ENCODE data around the gene CCR7.

The CCR7 gene

DNA sequence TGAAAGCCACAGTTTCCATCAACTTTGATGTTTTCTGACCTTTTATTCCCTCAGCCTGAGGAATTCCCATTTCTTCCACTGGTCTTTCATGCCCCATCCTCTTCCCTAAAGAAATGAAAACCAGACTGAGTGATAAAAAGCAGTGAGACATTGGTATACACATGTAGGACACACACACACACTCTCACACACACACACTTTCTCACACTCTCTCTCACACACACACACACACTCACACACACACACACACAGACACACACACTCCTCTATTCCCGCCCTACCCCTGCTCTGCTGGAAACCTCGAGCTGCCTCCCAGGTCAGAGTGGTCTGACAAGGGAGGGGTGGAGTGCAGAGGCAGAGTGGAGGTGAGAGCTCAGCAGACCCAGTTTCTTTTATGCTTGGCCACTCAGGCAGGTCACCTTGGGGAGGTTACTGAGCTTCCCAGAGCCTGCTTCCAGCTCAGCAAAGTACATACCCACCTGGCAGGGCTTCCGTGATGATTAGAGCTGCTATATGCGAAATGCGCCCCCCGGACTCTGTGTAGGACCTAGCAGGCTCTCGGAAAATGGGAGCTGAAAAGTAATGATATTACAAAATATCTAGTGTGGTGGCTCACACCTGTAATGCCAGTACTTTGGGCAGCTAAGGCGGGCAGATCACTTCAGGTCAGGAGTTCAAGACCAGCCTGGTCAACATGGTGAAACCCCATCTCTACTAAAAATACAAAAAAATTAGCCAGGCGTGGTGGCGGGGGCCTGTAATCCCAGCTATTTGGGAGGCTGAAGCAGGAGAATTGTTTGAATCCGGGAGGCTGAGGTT, 30.7 kb downstream of the CCR7 start:
- DNase-seq (ENCODE audit: low read depth) = no peak
- in situ Hi-C loops (cut with HindIII; ENCODE audit: low sequenced_read_pairs) = loop anchor here (5.0 kb wide), 2 partner anchors 72 to 97 kb away; no protein-coding TSS in a partner anchor
- TF ChIP-seq, protein P1, sequence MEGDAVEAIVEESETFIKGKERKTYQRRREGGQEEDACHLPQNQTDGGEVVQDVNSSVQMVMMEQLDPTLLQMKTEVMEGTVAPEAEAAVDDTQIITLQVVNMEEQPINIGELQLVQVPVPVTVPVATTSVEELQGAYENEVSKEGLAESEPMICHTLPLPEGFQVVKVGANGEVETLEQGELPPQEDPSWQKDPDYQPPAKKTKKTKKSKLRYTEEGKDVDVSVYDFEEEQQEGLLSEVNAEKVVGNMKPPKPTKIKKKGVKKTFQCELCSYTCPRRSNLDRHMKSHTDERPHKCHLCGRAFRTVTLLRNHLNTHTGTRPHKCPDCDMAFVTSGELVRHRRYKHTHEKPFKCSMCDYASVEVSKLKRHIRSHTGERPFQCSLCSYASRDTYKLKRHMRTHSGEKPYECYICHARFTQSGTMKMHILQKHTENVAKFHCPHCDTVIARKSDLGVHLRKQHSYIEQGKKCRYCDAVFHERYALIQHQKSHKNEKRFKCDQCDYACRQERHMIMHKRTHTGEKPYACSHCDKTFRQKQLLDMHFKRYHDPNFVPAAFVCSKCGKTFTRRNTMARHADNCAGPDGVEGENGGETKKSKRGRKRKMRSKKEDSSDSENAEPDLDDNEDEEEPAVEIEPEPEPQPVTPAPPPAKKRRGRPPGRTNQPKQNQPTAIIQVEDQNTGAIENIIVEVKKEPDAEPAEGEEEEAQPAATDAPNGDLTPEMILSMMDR (IDR thresholded peaks at IDR 0.05; ENCODE audit: low read depth, low read length, missing control alignments) = no peak
- no peak overlapping the region for H3K4me3 ChIP-seq (ENCODE audit: low read depth, low read length)

DNA sequence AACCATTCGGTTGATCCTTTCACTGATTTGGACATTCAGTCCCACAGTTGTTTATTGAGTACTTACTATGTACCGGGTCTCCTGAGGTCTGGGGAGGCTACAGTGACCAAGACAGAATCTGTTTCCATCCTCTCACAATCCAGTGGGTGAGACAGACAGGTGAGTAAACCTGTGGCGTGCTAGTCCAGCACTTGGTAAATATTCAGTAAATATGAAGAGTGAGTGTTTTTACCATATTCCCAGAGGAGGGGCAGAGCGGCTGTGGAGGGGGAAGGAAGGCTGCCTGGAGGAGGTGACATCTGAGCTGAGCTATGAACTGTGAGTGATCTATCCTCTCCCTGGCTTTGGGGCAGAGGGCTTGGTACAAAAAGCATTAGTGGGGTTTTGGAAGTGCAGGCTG, 31.4 kb downstream of the CCR7 start:
- in situ Hi-C loops (cut with HindIII; ENCODE audit: low sequenced_read_pairs) = loop anchor here (5.0 kb wide), 2 partner anchors 72 to 97 kb away; no protein-coding TSS in a partner anchor
- H3K4me3 ChIP-seq (ENCODE audit: low read depth, low read length) = no peak overlapping the region
- TF ChIP-seq, protein P1 (IDR thresholded peaks at IDR 0.05; ENCODE audit: low read depth, low read length, missing control alignments) = no peak
- DNase-seq (ENCODE audit: low read depth) = no peak

DNA sequence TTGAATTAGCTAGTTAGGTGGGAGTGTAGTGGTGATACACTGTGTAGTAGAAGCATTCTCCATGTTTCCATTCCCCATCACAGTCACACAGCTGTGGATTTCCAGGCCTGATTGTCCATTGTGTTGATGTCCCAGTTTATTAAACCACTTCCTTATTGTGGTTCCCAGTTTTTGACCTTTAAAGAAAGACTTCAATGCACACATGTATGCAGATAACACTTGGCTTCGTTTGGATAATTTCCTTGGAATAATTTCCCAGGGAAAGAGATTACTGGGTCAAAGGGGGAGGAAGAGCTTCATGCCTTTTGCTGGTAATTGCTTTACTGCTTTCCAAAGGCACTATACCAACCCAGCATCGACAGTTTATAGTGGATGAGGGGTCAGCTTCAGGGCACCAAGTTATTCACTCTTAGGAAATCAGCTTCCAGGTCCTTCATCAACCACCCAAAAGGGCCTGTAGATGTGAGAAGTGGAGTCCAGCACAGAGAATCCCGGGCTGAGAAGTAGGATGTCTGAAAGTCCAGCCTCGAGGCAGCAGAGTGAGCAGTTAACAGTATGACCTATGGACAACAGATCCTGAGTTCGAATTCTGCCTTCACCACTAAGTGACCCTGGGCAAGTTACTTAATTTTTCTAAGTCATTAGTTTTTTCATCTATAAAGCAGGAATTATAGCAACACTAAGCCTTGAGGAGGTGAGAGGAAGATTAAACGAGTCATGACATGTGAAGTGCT, 32.6 kb downstream of the CCR7 start:
- no peak for DNase-seq (ENCODE audit: low read depth)
- no peak overlapping the region for H3K4me3 ChIP-seq (ENCODE audit: low read depth, low read length)
- TF ChIP-seq, protein P1 (IDR thresholded peaks at IDR 0.05; ENCODE audit: low read depth, low read length, missing control alignments) = no peak
- in situ Hi-C loops (cut with HindIII; ENCODE audit: low sequenced_read_pairs) = loop anchor here (5.0 kb wide), 2 partner anchors 70 to 95 kb away; no protein-coding TSS in a partner anchor

DNA sequence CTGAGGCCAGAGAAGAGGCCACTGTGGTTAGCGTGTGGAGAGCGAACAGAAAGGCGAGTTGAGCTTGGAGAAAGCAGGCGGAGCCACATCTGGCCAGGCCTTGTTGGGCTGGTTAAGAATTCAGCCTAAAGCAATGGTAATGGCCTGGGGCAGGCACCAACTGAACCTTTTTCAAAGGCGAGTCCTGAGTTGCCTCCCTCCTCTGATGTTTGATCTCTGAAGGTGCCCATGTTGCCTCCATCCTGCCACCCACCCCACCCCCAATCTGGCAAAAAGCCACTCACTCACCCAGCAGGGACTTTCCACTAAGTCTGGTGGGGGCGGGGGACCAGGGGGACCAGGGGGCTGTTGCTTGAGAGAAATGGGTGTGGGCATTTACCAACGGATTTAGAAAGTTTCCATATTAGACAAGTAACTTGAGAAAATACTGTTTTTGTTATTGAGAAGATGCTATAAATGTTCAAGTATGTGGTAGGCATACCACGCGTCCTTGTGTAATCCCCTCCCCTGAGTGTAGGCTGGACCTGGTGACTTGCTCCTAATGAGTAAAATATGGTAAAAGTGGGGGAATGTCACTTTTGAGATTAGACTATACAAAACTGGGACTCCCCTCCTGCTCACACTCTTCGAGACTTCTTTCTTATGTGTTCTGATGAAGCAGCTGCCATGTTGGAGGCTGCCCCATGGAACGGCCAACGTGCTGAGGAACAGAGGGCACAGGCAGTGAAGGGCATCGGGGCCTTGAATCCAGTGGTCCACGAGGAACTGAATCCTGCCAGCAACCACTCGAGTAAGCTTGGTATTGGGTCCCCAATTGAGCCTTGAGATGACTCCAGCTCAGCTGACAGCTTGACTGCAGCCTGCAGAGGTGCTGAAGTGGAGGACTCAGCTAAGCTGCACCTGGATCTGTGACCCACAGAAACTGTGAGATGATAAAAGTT, 34.0 kb downstream of the CCR7 start:
- in situ Hi-C loops (cut with HindIII; ENCODE audit: low sequenced_read_pairs) = loop anchor here (5.0 kb wide), 2 partner anchors 69 to 94 kb away; no protein-coding TSS in a partner anchor
- H3K4me3 ChIP-seq (ENCODE audit: low read depth, low read length) = no peak overlapping the region
- TF ChIP-seq, protein P1 (IDR thresholded peaks at IDR 0.05; ENCODE audit: low read depth, low read length, missing control alignments) = no peak
- DNase-seq (ENCODE audit: low read depth) = no peak

- no peak overlapping the region for H3K4me3 ChIP-seq (ENCODE audit: low read depth, low read length)
- DNase-seq (ENCODE audit: low read depth) = no peak
- TF ChIP-seq, protein P1 (IDR thresholded peaks at IDR 0.05; ENCODE audit: low read depth, low read length, missing control alignments) = no peak
- in situ Hi-C loops (cut with HindIII; ENCODE audit: low sequenced_read_pairs) = loop anchor here (5.0 kb wide), 2 partner anchors 68 to 93 kb away; no protein-coding TSS in a partner anchor
Observed at GRCh38 chr17:40530531-40530994, 34.7 kb downstream of the CCR7 start.

Data from astrocyte of the cerebellum (primary cell).